Common myeloid progenitor, CD34-positive (primary cell): Measurements from ENCODE around the gene TMEM139.
"Not testable (repeated sequence)": the region's sequence is repeated elsewhere in the genome, so short reads cannot be mapped to it uniquely, and the experiment has no call there.

Source experiments
- CTCF ChIA-PET: fragments of 350-600 bp; sonication (Branson Sonifier 250); formaldehyde crosslinking; loops from one replicate; lab custom pipeline; 2021; ENCODE audit warnings: antibody characterized with exemption; lab: Charles Lee
- POLR2A ChIA-PET: fragments of 350-600 bp; sonication (Branson Sonifier 250); formaldehyde crosslinking; loops from one replicate; lab custom pipeline; 2021; ENCODE audit warnings: antibody characterized with exemption; lab: Charles Lee
- DNase-seq, 3 donors: peaks; one replicate each; pipeline versions ENCODE4 v3.0.0 to v3.0.0-alpha.2; 2013
- H3K27ac ChIP-seq, 2 experiments: 1 replicate in 1 of 2; 2 replicates in 1 of 2; pipeline ENCODE4 v1.7.0; 2013; ENCODE audit warnings: inconsistent platforms in 2 of 2, low read length in 2 of 2, mild to moderate bottlenecking in 2 of 2, low read depth in 1 of 2, moderate library complexity in 1 of 2; ENCODE audit not compliant: severe bottlenecking in 2 of 2, insufficient read depth in 1 of 2, poor library complexity in 1 of 2
- H3K27me3 ChIP-seq, 5 experiments: replicated peaks in 2 of 5; 1 replicate in 3 of 5; 2 replicates in 2 of 5; pipeline versions ENCODE4 v1.6.1 to v1.7.0; 2013; ENCODE audit warnings: low read length in 4 of 5, mild to moderate bottlenecking in 2 of 5, moderate library complexity in 2 of 5, inconsistent platforms in 1 of 5; ENCODE audit not compliant: insufficient read depth in 5 of 5, control insufficient read depth in 4 of 5
- H3K36me3 ChIP-seq, 4 experiments: 1 replicate in 2 of 4; 2 replicates in 2 of 4; pipeline versions ENCODE4 v1.6.1 to v1.7.0; 2013; ENCODE audit warnings: low read length in 3 of 4, control low read depth in 1 of 4, mild to moderate bottlenecking in 1 of 4; ENCODE audit not compliant: control insufficient read depth in 4 of 4, insufficient read depth in 4 of 4
- H3K4me1 ChIP-seq, 4 experiments: 1 replicate in 3 of 4; 2 replicates in 1 of 4; pipeline versions ENCODE4 v1.6.1 to v1.7.1; 2013; ENCODE audit warnings: low read length in 3 of 4, mild to moderate bottlenecking in 3 of 4, control low read depth in 1 of 4, inconsistent platforms in 1 of 4, moderate library complexity in 1 of 4; ENCODE audit not compliant: control insufficient read depth in 4 of 4, insufficient read depth in 4 of 4; ENCODE audit errors: control extremely low read depth in 1 of 4
- H3K4me3 ChIP-seq, 7 experiments: 1 replicate in 4 of 7; 2 replicates in 3 of 7; pipeline versions ENCODE4 v1.5.1 to v1.7.0; 2013; ENCODE audit warnings: mild to moderate bottlenecking in 7 of 7, low read length in 6 of 7, moderate library complexity in 6 of 7, inconsistent platforms in 2 of 7, low read depth in 2 of 7, control low read depth in 1 of 7; ENCODE audit not compliant: insufficient read depth in 4 of 7, control insufficient read depth in 1 of 7; ENCODE audit errors: extremely low read depth in 1 of 7
- H3K9me3 ChIP-seq, 5 experiments: 1 replicate in 4 of 5; 2 replicates in 1 of 5; pipeline versions ENCODE4 v1.6.1 to v1.7.1; 2013; ENCODE audit warnings: low read length in 4 of 5, mild to moderate bottlenecking in 2 of 5, inconsistent platforms in 1 of 5, low read depth in 1 of 5, moderate library complexity in 1 of 5; ENCODE audit not compliant: control insufficient read depth in 4 of 5, insufficient read depth in 2 of 5; ENCODE audit errors: control extremely low read depth in 1 of 5
- WGBS: methylation state at CpG from one replicate; pipeline ENCODE4 v1.1.5; 2013; ENCODE audit not compliant: insufficient coverage; 5-methylcytosine and 5-hydroxymethylcytosine counted together

Gene TMEM139

DNA sequence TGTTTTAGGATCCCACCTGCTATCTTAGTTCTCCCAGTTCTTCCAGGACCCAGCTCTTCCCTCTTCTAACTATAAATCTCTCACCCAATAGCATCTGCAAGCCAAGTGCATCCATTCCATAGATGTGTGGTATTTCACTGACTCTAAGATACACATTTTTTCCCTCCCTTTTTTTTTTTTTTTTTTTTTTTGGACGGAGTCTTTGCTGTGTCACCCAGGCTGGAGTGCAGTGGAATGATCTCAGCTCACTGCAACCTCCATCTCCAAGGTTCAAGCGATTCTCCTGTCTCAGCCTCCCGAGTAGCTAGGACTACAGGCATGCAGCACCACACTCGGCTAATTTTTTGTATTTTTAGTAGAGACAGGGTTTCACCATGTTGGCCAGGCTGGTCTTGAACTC lies 5.1 kb downstream of the TMEM139 start:
- DNase-seq, POLR2A ChIA-PET, H3K9me3 ChIP-seq, H3K27me3 ChIP-seq: not testable (repeated sequence)
- Histone ChIP-seq H3K27ac (peak overlapping the region; percentile 46 to 87), H3K4me1 (peaks cover 12 to 42% (median 30%) of the 10 kb centered on the region in 4 experiments), H3K36me3 (peaks cover 19 to 45% (median 30%) of the 10 kb centered on the region in 4 experiments), H3K4me3 (peak overlapping the region in 6 of 7 experiments; percentile 81 to 92 (median 86))
- CTCF ChIA-PET = interaction anchor here (0.6 to 4.5 kb wide), 4 partner anchors 11 to 61 kb away, joined by 3 to 32 read pairs (median 4); no protein-coding TSS in a partner anchor
- WGBS = 85% methylated on average over 2 of the region's 4 CpGs

GRCh38 chr7:143290293-143290692 lies 5.5 kb downstream of the TMEM139 start:
- Histone ChIP-seq H3K4me1 (peaks cover 15 to 45% (median 33%) of the 10 kb centered on the region in 4 experiments), H3K27me3 (no peaks in the 10 kb centered on the region), H3K9me3 (peaks cover 0 to 3% (median 0%) of the 10 kb centered on the region in 5 experiments), H3K27ac (peak overlapping the region; percentile 46 to 54), H3K4me3 (peak overlapping the region in 6 of 7 experiments; percentile 13 to 92 (median 63)), H3K36me3 (peaks cover 23 to 49% (median 33%) of the 10 kb centered on the region in 4 experiments)
- DNase-seq = no peak
- CTCF ChIA-PET = interaction anchor here (1.1 to 4.5 kb wide), 4 partner anchors 10 to 85 kb away, joined by 3 to 32 read pairs (median 4); no protein-coding TSS in a partner anchor
- WGBS = 70% methylated on average over 2 of the region's 4 CpGs
- POLR2A ChIA-PET = no interaction called here

DNA sequence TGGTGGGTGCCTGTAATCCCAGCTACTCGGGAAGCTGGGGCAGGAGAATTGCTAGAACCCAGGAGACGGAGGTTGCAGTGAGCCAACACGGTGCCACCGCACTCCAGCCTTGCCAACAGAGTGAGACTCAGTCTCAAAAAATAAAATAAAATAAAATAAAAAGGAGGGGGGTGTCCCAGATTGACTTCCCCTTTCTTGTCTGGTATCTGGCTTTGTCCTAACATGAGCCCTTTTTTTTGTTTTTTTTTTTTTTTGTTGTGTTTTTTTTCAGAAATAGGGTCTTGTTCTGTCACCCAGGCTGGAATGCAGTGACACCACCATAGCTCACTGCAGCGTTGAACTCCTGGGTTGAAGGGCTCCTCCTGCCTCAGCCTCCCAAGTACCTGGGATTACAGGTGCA lies 8.1 kb downstream of the TMEM139 start:
- no peak overlapping the region for H3K27ac ChIP-seq
- POLR2A ChIA-PET = interaction anchor here (1.7 kb wide), 1 partner anchor 8 kb away, joined by 4 read pairs; no protein-coding TSS in a partner anchor
- WGBS = 100% methylated on average over 3 of the region's 5 CpGs
- peaks cover 31 to 70% (median 43%) of the 10 kb centered on the region in 4 experiments for H3K36me3 ChIP-seq
- DNase-seq = peak in 2 of 3 donors; percentile 64 to 69
- CTCF ChIA-PET = interaction anchor here (0.8 to 4.5 kb wide), 6 partner anchors 8 to 87 kb away, joined by 3 to 32 read pairs (median 4); no protein-coding TSS in a partner anchor
- H3K27me3 ChIP-seq = no peaks in the 10 kb centered on the region
- H3K4me3 ChIP-seq = no peak overlapping the region
- no peaks in the 10 kb centered on the region for H3K9me3 ChIP-seq
- peaks cover 30 to 62% (median 50%) of the 10 kb centered on the region in 4 experiments for H3K4me1 ChIP-seq

GRCh38 chr7:143295870-143296269 lies 11.1 kb downstream of the TMEM139 start:
- H3K27ac ChIP-seq = peak overlapping the region; percentile 17 to 62
- POLR2A ChIA-PET = no interaction called here

GRCh38 chr7:143296686-143297085 lies 11.9 kb downstream of the TMEM139 start:
- ChIA-PET CTCF (interaction anchor here (1.0 to 3.8 kb wide), 5 partner anchors 9 to 99 kb away, joined by 3 to 16 read pairs (median 4); no protein-coding TSS in a partner anchor), POLR2A (no interaction called here)
- no peaks in the 10 kb centered on the region for H3K27me3 ChIP-seq
- peak overlapping the region; percentile 29 to 62 for H3K27ac ChIP-seq
- peak overlapping the region in 2 of 7 experiments; percentile 7 to 48 for H3K4me3 ChIP-seq
- peaks cover 36 to 64% (median 56%) of the 10 kb centered on the region in 4 experiments for H3K4me1 ChIP-seq
- no peak for DNase-seq
- H3K9me3 ChIP-seq = no peaks in the 10 kb centered on the region
- no CpG with 5 or more reads among the region's 2 CpGs for WGBS
- H3K36me3 ChIP-seq = peaks cover 31 to 81% (median 59%) of the 10 kb centered on the region in 4 experiments

More at GRCh38 chr7:143295870-143296269, 11.1 kb downstream of the TMEM139 start:
- no peaks in the 10 kb centered on the region for H3K27me3 ChIP-seq
- no peaks in the 10 kb centered on the region for H3K9me3 ChIP-seq
- peak overlapping the region in 2 of 7 experiments; percentile 9 to 19 for H3K4me3 ChIP-seq
- DNase-seq = peak in 1 of 3 donors; percentile 43
- peaks cover 31 to 64% (median 52%) of the 10 kb centered on the region in 4 experiments for H3K4me1 ChIP-seq
- H3K36me3 ChIP-seq = peaks cover 33 to 85% (median 59%) of the 10 kb centered on the region in 4 experiments
- CTCF ChIA-PET = interaction anchor here (0.6 to 3.8 kb wide), 9 partner anchors 10 to 174 kb away, joined by 3 to 16 read pairs (median 3); no protein-coding TSS in a partner anchor

- no peak for DNase-seq
- Histone ChIP-seq H3K9me3 (no peaks in the 10 kb centered on the region), H3K4me3 (no peak overlapping the region), H3K4me1 (peaks cover 45 to 73% (median 62%) of the 10 kb centered on the region in 4 experiments), H3K27ac (peak overlapping the region in 1 of 2 experiments; percentile 98), H3K36me3 (peaks cover 32 to 87% (median 56%) of the 10 kb centered on the region in 4 experiments), H3K27me3 (no peaks in the 10 kb centered on the region)
- ChIA-PET POLR2A (interaction anchor here (0.6 kb wide), 1 partner anchor 11 kb away, joined by 3 read pairs; no protein-coding TSS in a partner anchor), CTCF (interaction anchor here (0.7 to 5.1 kb wide), 16 partner anchors 8 to 84 kb away, joined by 3 to 44 read pairs (median 5); partner anchors contain the start of gene CASP2)
- no CpG with 5 or more reads among the region's 2 CpGs for WGBS
These were observed 14.6 kb downstream of the TMEM139 start for GRCh38 chr7:143299346-143299745.

GRCh38 chr7:143299840-143300239 lies 15.1 kb downstream of the TMEM139 start:
- DNase-seq = peak; percentile 34 to 61 (median 49)
- 82% methylated on average over 8 of the region's 8 CpGs for WGBS
- Histone ChIP-seq H3K27me3 (no peaks in the 10 kb centered on the region), H3K9me3 (no peaks in the 10 kb centered on the region), H3K4me1 (peaks cover 45 to 71% (median 60%) of the 10 kb centered on the region in 4 experiments), H3K27ac (peak overlapping the region; percentile 95 to 98), H3K36me3 (peaks cover 31 to 87% (median 57%) of the 10 kb centered on the region in 4 experiments), H3K4me3 (no peak overlapping the region)
- CTCF ChIA-PET = interaction anchor here (0.7 to 5.1 kb wide), 15 partner anchors 9 to 84 kb away, joined by 3 to 44 read pairs (median 5); partner anchors contain the start of gene CASP2
- POLR2A ChIA-PET = no interaction called here
